Activated CD4-positive, CD25-positive, alpha-beta regulatory T cell treated with anti-CD3 and anti-CD28 coated beads, Interleukin-2, amount 50 U/mL, for 24 hours (primary cell): ENCODE results near the gene MMP24OS.
A peak's percentile ranks its signal among the peaks of the same experiment; 100 is the strongest.
"Not testable (repeated sequence)": the region's sequence is repeated elsewhere in the genome, so short reads cannot be mapped to it uniquely, and the experiment has no call there.

Source experiments
- ATAC-seq, 2 donors: fragments of 150-1000 bp; cut with Tn5 transposase; one replicate each; pipeline ENCODE4 v1.10.0; 2021; ENCODE audit warnings: mild to moderate bottlenecking in 1 of 2, moderate library complexity in 1 of 2

The MMP24OS gene

DNA sequence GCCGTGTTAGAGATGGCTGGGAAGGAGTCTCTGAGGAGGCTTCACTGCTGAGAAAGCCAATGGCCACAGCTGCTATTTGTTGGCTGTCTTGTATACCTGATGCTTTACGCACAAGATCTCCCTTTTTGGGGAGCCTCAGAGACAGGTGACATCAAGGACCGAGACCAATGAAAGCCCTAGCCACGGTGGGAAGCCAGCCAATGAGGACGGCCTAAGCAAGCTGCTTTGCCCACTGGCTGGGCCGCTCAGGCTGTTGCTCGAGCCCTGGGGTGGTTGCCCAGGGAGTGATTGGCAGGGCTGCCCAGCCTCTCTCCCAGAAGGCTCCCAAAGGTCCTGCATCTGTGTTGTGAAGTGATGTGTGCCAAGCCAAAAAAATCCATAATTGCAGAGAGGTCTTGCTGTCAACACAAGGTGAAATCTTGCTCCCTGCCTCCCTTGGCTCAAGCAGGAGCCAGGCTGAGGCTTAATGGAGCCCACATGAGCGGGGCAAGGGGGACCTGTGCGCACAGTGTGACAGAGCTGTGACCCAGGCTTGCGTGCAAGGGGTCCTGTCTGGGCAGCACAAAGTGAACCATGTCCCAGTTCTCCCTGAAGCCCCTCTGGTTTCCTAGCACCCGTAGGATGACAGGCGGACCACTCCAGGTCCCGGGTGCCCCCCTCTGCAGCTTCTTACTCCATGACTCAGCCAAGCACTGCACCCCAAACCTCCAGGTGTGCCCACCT is 4.3 kb downstream of the MMP24OS start:
- ATAC-seq = no peak

- no peak for ATAC-seq
These were observed 6.0 kb downstream of the MMP24OS start for GRCh38 chr20:35271904-35272303.

DNA sequence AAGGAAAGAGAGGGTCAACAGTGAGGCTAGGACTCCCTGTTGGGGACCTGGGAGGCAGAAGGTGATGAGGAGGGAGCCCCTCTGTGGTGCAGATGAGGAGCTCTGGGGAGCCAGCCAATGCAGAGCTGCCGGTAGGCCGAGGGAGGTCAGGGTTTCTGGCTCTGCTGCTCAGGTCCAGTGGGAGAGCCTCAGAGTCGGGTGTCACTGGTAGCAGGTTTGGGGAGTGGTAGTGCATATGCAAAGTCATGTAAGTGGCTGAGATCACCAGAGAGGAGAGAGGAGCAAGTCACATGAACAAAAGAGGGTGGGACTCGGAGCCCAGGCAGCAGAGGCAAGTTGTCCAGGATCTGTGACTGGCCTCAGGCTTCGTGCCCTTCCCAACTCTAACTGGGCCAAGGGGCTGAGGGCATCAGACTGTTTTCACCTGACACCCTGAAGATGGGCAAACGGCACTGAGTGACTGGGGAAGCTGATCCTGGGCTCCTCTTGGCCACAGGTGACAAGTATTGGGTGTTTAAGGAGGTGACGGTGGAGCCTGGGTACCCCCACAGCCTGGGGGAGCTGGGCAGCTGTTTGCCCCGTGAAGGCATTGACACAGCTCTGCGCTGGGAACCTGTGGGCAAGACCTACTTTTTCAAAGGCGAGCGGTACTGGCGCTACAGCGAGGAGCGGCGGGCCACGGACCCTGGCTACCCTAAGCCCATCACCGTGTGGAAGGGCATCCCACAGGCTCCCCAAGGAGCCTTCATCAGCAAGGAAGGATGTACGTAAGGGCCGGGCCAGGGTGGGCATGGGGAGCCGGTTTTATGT is 6.6 kb downstream of the MMP24OS start:
- no peak for ATAC-seq

DNA sequence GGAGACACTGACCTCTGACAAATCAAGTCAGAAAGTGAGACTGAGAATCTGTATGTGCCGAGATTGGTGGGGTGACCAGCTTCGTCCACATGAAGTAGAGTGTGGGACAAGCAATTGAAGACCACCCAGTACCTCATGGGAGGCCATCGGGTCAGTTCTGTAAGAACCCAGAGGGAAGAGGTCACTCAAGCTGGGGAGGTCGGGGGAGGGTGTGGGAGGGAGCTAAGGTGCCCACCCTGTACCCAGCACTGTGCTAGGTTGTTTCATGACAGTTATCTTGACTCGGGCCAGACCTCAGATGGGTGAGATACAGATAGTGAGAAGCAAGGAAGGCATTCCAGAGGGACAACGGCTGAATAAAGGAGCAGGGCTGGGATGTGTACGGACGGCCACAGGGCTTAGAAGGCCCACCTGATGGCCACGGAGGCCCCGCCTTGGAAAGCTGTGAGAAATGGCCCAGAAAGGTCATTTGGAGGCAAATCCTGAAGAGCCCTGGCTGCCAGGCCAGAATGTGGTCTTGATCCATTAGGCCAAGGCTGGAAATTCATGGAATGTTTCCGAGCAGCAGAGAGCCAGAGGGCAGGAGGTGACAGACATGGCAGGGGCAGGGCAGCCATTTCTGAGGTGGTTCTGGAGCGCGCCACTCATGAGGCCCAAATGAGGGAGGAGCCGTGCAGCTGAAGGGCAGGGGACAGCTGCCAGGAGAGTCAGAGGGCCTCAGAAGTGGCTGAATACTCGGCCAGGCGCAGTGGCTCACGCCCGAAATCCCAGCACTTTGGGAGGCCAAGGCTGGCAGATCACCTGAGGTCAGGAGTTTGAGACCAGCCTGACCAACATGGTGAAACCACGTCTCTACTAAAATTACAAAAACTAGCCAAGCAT is 7.7 kb downstream of the MMP24OS start:
- ATAC-seq = no peak

DNA sequence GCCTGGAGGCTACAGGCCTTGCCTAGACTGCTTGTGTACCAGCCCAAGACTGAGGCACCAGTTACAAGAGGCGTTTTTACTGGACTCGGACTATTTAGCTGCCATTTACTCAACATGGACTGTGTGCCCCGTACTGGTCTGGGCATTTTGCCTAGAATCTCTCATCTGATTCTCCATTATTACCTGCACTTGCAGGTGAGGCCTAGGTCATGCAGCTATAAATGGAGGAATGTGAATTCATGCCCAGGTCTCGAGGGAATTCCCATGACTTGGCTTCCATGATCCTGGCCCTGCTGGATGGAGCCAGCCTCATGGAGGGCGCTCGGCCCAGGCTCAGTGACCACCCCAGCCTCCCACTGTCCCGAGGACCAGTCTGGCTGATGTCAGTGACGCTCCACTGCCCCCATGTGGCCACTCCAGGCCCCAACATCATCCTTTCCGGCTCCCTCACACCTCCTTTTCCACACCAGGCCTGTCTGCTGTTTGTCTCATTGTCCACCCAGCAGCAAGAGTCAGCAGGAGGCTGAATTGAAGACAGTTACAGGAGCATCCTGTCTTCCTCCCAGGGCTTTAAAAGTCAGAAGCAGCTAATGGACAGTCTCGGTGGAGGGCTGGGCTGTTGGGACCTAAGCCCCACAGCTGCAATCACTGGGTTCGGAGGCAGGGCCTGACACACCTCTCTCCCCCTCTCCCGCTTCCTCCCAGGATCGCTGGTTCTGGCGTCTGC is 8.7 kb downstream of the MMP24OS start:
- peak in 1 of 2 donors; percentile 68 for ATAC-seq

- ATAC-seq = no peak
These were observed 10.8 kb downstream of the MMP24OS start for GRCh38 chr20:35267092-35267491.

GRCh38 chr20:35264755-35265154 is 13.2 kb downstream of the MMP24OS start:
- ATAC-seq = no peak

DNA sequence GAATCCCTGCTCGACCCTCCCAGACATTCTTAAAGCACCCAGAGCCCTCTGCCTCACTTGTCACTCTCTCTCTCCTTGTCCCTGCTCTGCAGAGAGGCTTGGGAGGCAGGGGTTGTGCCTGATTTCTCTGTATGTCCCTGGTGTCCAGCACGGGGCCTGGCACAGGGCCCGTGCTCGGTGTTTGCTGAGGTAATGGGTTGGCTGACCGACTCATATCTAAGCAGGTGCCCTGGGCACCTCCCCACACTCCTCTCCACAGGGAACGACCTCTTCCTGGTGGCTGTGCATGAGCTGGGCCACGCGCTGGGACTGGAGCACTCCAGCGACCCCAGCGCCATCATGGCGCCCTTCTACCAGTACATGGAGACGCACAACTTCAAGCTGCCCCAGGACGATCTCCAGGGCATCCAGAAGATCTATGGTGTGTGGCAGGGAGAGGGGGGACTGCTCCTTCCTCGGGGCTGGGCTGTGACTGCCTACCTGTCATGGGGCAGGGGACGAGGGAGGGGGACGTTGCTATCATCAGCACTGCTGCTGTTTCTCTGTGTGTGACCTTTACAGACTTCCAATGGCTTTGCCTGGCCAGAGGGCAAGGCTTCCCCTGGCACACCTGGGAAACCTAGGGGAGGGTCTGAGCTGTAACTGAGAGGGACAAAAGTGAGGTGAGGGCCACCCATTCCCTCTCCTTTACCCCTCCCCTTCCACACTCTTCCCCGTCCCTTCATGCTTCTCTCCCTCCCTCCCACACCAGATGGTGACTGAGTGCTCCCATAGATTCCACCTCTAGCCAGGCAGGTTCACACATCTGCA is 14.2 kb downstream of the MMP24OS start:
- no peak for ATAC-seq

- ATAC-seq = not testable (repeated sequence)
These were observed 15.0 kb downstream of the MMP24OS start for GRCh38 chr20:35262731-35263531.

GRCh38 chr20:35262321-35262720 is 15.6 kb downstream of the MMP24OS start:
- ATAC-seq = not testable (repeated sequence)

GRCh38 chr20:35260426-35260825 is 17.5 kb downstream of the MMP24OS start:
- ATAC-seq = no peak

GRCh38 chr20:35257175-35257909 is 20.6 kb downstream of the MMP24OS start:
- ATAC-seq = no peak

DNA sequence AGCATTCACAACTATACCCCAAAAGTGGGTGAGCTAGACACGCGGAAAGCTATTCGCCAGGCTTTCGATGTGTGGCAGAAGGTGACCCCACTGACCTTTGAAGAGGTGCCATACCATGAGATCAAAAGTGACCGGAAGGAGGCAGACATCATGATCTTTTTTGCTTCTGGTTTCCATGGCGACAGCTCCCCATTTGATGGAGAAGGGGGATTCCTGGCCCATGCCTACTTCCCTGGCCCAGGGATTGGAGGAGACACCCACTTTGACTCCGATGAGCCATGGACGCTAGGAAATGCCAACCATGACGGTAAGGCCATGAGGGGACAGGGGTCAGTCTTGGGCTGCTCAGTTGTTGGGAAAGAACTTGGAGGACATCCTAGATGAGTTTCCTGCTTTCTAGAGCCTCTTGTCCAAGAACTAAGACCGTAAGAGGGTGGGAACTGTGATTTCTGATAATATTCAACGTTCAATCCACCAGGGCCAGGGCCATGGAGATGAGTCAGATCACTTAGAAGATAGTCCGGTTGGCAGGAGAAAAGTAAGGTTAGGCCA is 23.4 kb downstream of the MMP24OS start:
- ATAC-seq = no peak

DNA sequence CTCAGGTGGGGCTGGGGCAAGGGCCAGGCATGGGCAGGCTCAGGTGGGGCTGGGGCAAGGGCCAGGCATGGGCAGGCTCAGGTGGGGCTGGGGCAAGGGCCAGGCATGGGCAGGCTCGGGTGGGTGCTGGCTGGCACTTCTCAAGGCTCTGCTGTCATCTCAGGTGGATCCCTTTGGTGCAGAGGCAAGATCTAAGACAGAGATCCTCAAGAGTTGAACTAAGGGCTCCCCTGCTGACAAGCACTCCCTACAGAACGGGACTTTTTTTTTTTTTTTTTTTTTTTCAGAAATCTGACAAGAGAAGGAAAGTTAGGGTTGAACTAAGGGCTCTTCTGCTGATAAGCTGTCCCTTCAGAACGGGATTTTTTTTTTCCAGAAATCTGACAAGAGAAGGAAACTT is 24.9 kb downstream of the MMP24OS start:
- ATAC-seq = no peak

GRCh38 chr20:35252598-35252997 is 25.3 kb downstream of the MMP24OS start:
- ATAC-seq = not testable (repeated sequence)

DNA sequence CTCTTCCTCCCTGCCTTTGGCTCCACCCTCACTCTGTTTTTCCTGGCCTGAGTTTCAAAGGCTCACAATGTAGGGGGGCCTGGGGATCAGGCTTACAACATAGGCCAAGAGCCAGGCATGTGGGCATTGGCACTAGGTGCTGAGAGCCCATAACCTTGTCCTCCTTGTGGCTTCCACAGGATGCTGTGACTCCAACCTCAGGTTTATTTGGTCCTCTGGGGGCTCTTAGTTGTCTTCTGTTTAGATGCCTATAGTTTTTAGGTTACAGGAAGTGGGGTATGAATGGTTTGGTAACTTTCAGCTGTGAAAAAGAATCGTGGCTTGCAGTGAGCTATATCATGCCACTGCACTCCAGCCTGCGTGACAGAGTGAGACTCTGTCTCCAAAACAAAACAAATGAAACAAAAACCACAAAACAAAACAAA is 25.9 kb downstream of the MMP24OS start:
- peak; percentile 46 to 77 for ATAC-seq

GRCh38 chr20:35251613-35251940 is 26.3 kb downstream of the MMP24OS start:
- ATAC-seq = no peak

DNA sequence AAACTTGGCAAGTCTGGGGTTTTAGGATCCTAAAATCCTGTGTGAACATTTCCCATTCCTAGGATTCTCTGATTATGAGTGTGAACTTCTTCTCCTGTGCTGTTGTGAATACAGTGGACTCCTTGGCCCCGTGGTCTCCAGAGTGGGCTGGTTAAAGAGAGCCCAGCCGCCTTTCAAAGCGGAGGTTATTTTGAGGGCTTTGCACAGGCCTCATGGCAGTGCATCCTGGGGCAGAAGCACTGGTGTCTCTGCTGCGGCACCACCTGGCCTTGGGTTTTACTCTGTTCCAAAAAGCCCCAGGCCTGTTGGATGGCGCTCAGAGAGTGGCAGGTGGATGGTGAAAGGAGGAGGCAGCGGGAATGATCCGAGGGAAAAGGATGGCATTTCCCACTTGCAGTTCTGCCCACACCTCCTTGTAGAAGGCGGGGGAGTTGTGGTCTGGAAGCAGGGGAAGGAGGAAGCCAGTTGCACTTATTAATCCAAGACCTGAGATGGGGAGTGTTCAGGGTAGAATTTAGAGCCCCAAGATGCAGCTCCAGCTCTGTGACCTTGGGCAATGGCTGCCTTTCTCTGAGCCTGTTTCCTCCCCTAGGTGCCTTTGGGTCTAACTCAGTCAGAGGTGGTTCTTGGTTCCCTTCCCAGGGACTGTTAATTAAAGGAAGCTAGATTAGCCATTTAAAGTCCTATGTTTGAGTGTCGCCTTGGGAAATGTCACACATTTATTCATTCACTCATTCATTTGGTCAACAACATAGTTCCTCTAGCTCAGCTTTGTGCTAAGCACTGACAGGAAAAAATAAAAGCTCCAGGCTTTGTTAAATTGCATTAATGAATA is 29.1 kb downstream of the MMP24OS start:
- ATAC-seq = no peak

GRCh38 chr20:35246723-35247122 is 31.2 kb downstream of the MMP24OS start:
- ATAC-seq = no peak
